CD14-positive monocyte (primary cell): ENCODE measurements around the gene USP31. TPM values are rescaled to one million over a fixed set of nuclear protein-coding genes. Genes with fewer than 3 reads are reported as not detected.

Experiments
- DNase-seq, 3 donors: peaks; one replicate each; pipeline ENCODE4 v3.0.0-alpha.2; 2011 to 2022
- H2AFZ ChIP-seq: 2 replicates; pipeline ENCODE4 v1.6.0; 2012; ENCODE audit warnings: mild to moderate bottlenecking, low read depth, low read length, inconsistent platforms; ENCODE audit not compliant: insufficient read depth, poor library complexity, severe bottlenecking
- H3K27ac ChIP-seq, 2 donors: 1 replicate in 1 of 2; 2 replicates in 1 of 2; pipeline ENCODE4 v1.5.1; 2012 to 2013; ENCODE audit warnings: low read length in 2 of 2, control low read depth in 1 of 2, inconsistent platforms in 1 of 2, low read depth in 1 of 2, mild to moderate bottlenecking in 1 of 2
- H3K27me3 ChIP-seq, 2 donors: one replicate each; pipeline versions ENCODE4 v1.6.0 to v1.6.1; 2011 to 2013; ENCODE audit warnings: low read length in 2 of 2; ENCODE audit not compliant: control insufficient read depth in 2 of 2, insufficient read depth in 2 of 2
- H3K36me3 ChIP-seq, 2 donors: replicated peaks in 1 of 2; 1 replicate in 1 of 2; 2 replicates in 1 of 2; pipeline versions ENCODE4 v1.5.1 to v1.6.1; 2012 to 2013; ENCODE audit warnings: low read length in 2 of 2, control low read depth in 1 of 2, inconsistent platforms in 1 of 2, mild to moderate bottlenecking in 1 of 2; ENCODE audit not compliant: insufficient read depth in 2 of 2, control insufficient read depth in 1 of 2
- H3K4me1 ChIP-seq, 2 donors: 1 replicate in 1 of 2; 2 replicates in 1 of 2; pipeline versions ENCODE4 v1.5.1 to v1.6.1; 2012 to 2013; ENCODE audit warnings: low read length in 2 of 2, control low read depth in 1 of 2, inconsistent platforms in 1 of 2, mild to moderate bottlenecking in 1 of 2, moderate library complexity in 1 of 2; ENCODE audit not compliant: insufficient read depth in 2 of 2, control insufficient read depth in 1 of 2
- H3K4me2 ChIP-seq: replicated peaks from 2 replicates; pipeline ENCODE3; 2012; ENCODE audit warnings: low read length, moderate library complexity, mild to moderate bottlenecking; ENCODE audit not compliant: poor library complexity, severe bottlenecking; ENCODE audit errors: extremely low read depth
- H3K4me3 ChIP-seq, 3 experiments: fragments of 200-600 bp in 1 of 3; sonication (generic) in 1 of 3; replicated peaks in 1 of 3; 1 replicate in 2 of 3; 2 replicates in 1 of 3; pipeline ENCODE4 v1.5.1; 2011 to 2013; ENCODE audit warnings: low read length in 3 of 3, mild to moderate bottlenecking in 3 of 3, control low read depth in 2 of 3, low read depth in 2 of 3, inconsistent platforms in 1 of 3, moderate library complexity in 1 of 3
- H3K79me2 ChIP-seq: 2 replicates; pipeline ENCODE4 v1.6.0; 2012; ENCODE audit warnings: mild to moderate bottlenecking, control low read depth, inconsistent platforms, low read length, moderate library complexity; ENCODE audit not compliant: insufficient read depth
- H3K9ac ChIP-seq: 2 replicates; pipeline ENCODE4 v1.6.0; 2017; ENCODE audit warnings: low read length, mild to moderate bottlenecking; ENCODE audit not compliant: insufficient read depth, poor library complexity, severe bottlenecking
- H3K9me3 ChIP-seq, 2 donors: replicated peaks in 1 of 2; 1 replicate in 1 of 2; 2 replicates in 1 of 2; pipeline versions ENCODE4 v1.5.1 to v1.6.1; 2012 to 2013; ENCODE audit warnings: low read length in 2 of 2, control low read depth in 1 of 2; ENCODE audit not compliant: control insufficient read depth in 1 of 2, insufficient read depth in 1 of 2
- H4K20me1 ChIP-seq: 2 replicates; pipeline ENCODE4 v1.6.0; 2012; ENCODE audit warnings: mild to moderate bottlenecking, low read length, control low read depth, moderate library complexity; ENCODE audit not compliant: insufficient read depth
- H3K27ac Mint-ChIP-seq, 7 donors: one replicate each; pipeline ENCODE4 v1.8.0; 2020; ENCODE audit warnings: mild to moderate bottlenecking in 7 of 7, mixed read lengths in 7 of 7, moderate library complexity in 6 of 7, inconsistent platforms in 2 of 7
- H3K27me3 Mint-ChIP-seq, 3 donors: one replicate each; pipeline ENCODE4 v1.8.0; 2021 to 2022; ENCODE audit warnings: low read depth in 3 of 3, mild to moderate bottlenecking in 3 of 3, mixed read lengths in 3 of 3, moderate library complexity in 3 of 3, inconsistent platforms in 1 of 3
- H3K36me3 Mint-ChIP-seq, 2 donors: one replicate each; pipeline ENCODE4 v1.8.0; 2020; ENCODE audit warnings: mixed read lengths in 2 of 2, inconsistent platforms in 1 of 2, mild to moderate bottlenecking in 1 of 2
- H3K4me1 Mint-ChIP-seq: one replicate; pipeline ENCODE4 v1.8.0; 2020; ENCODE audit warnings: mild to moderate bottlenecking, mixed read lengths
- H3K4me3 Mint-ChIP-seq, 2 donors: one replicate each; pipeline ENCODE4 v1.8.0; 2020; ENCODE audit warnings: mild to moderate bottlenecking in 2 of 2, mixed read lengths in 2 of 2, moderate library complexity in 1 of 2
- H3K9me3 Mint-ChIP-seq, 7 donors: one replicate each; pipeline ENCODE4 v1.8.0; 2020 to 2022; ENCODE audit warnings: mixed read lengths in 7 of 7, mild to moderate bottlenecking in 6 of 7, moderate library complexity in 6 of 7, inconsistent platforms in 2 of 7
- CTCF ChIP-seq: fragments of 200-600 bp; IDR thresholded peaks from one replicate; pipeline ENCODE4 v1.8.0; 2022; ENCODE audit warnings: antibody characterized with exemption, mild to moderate bottlenecking
- WGBS: methylation state at CpG from one replicate; pipeline ENCODE4 v1.1.5; 2013; ENCODE audit warnings: missing lambda C conversion rate; ENCODE audit not compliant: insufficient coverage; 5-methylcytosine and 5-hydroxymethylcytosine counted together
- intact Hi-C, 2 donors: fragments of 100-400 bp; cut with micrococcal nuclease; formaldehyde crosslinking; loops; one replicate each; pipeline versions ENCODE4 v1.15.0 to v1.15.1; 2023
- polyA plus RNA-seq, 3 donors: library from polyadenylated mRNA; depleted of rRNA in 1 of 3; unstranded in 2 of 3; stranded (reverse) in 1 of 3; fragments of 300-500 nt in 2 of 3; fragments of >200 nt in 1 of 3; fragmentation: Illumina TruSeq in 2 of 3; gene quantifications; 1 replicate in 2 of 3; 2 replicates in 1 of 3; pipeline ENCODE4 v1.2.3, GENCODE V29; 2012 to 2021

Gene USP31
- polyA plus RNA-seq, 3 donors = 0.15 to 4.1 (median 0.36) TPM

- no peak overlapping the region for H3K27ac ChIP-seq
- no peaks in the 10 kb centered on the region for H3K27me3 Mint-ChIP-seq
- no peak overlapping the region for H3K9ac ChIP-seq
- no peak overlapping the region for H3K4me2 ChIP-seq
- H3K27ac Mint-ChIP-seq = no peak overlapping the region
- no peaks in the 10 kb centered on the region for H3K9me3 ChIP-seq
- no peak overlapping the region for H3K4me3 Mint-ChIP-seq
- H2AFZ ChIP-seq = no peak overlapping the region
- H3K4me3 ChIP-seq = no peak overlapping the region
- WGBS = no CpG with 5 or more reads among the region's 1 CpG
- peaks cover 47 to 75% of the 10 kb centered on the region in 2 donors for H3K36me3 Mint-ChIP-seq
- peaks cover 7 to 53% of the 10 kb centered on the region in 2 donors for H3K36me3 ChIP-seq
- H3K4me1 Mint-ChIP-seq = peaks cover 6% of the 10 kb centered on the region
- TF ChIP-seq CTCF = no peak
- no peaks in the 10 kb centered on the region for H3K4me1 ChIP-seq
- H3K79me2 ChIP-seq = no peaks in the 10 kb centered on the region
- no peak for DNase-seq
- H4K20me1 ChIP-seq = no peaks in the 10 kb centered on the region
- H3K9me3 Mint-ChIP-seq = peaks cover 0 to 3% (median 0%) of the 10 kb centered on the region in 7 donors
- intact Hi-C loops = no loop called here
- H3K27me3 ChIP-seq = no peaks in the 10 kb centered on the region
Observed at GRCh38 chr16:23080329-23080728, 68.9 kb downstream of the USP31 start.

- Mint-ChIP-seq H3K9me3 (peaks cover 0 to 3% (median 0%) of the 10 kb centered on the region in 7 donors), H3K36me3 (peaks cover 48 to 75% of the 10 kb centered on the region in 2 donors), H3K27me3 (no peaks in the 10 kb centered on the region), H3K4me1 (peaks cover 6% of the 10 kb centered on the region), H3K4me3 (no peak overlapping the region), H3K27ac (no peak overlapping the region)
- no peaks in the 10 kb centered on the region for H4K20me1 ChIP-seq
- no peak for TF ChIP-seq CTCF
- H2AFZ ChIP-seq = no peak overlapping the region
- no peaks in the 10 kb centered on the region for H3K27me3 ChIP-seq
- H3K36me3 ChIP-seq = peaks cover 7 to 49% of the 10 kb centered on the region in 2 donors
- no peaks in the 10 kb centered on the region for H3K4me1 ChIP-seq
- H3K4me2 ChIP-seq = no peak overlapping the region
- WGBS = 45% methylated on average over 10 of the region's 13 CpGs
- intact Hi-C loops = no loop called here
- H3K4me3 ChIP-seq = no peak overlapping the region
- H3K9ac ChIP-seq = no peak overlapping the region
- no peak overlapping the region for H3K27ac ChIP-seq
- DNase-seq = no peak
- no peaks in the 10 kb centered on the region for H3K79me2 ChIP-seq
- no peaks in the 10 kb centered on the region for H3K9me3 ChIP-seq
Observed at GRCh38 chr16:23079675-23080301, 69.5 kb downstream of the USP31 start.
